GM10248 (cell line): Measurements from ENCODE around the gene BBX.

Experiments
- CTCF ChIA-PET: fragments of 300-600 bp; sonication (Branson Sonifier 250); formaldehyde crosslinking; extraction: SDS; loops from one replicate; lab custom pipeline; 2021; ENCODE audit warnings: antibody characterized with exemption; lab: Yijun Ruan, JAX
- POLR2A ChIA-PET: fragments of 350-650 bp; sonication (Branson Sonifier 250); formaldehyde crosslinking; extraction: SDS; loops from one replicate; lab custom pipeline; 2020; ENCODE audit warnings: antibody characterized with exemption; lab: Yijun Ruan, JAX
- DNase-seq: peaks from one replicate; pipeline ENCODE4 v3.0.0; 2012; ENCODE audit errors: extremely low spot score
- TF ChIP-seq, protein P1 (sequence below): IDR thresholded peaks from 2 replicates; pipeline ENCODE4 v1.5.1; 2012; ENCODE audit warnings: mild to moderate bottlenecking, low read depth; ENCODE audit errors: extremely low read depth, missing control alignments, control extremely low read depth

Gene BBX

DNA sequence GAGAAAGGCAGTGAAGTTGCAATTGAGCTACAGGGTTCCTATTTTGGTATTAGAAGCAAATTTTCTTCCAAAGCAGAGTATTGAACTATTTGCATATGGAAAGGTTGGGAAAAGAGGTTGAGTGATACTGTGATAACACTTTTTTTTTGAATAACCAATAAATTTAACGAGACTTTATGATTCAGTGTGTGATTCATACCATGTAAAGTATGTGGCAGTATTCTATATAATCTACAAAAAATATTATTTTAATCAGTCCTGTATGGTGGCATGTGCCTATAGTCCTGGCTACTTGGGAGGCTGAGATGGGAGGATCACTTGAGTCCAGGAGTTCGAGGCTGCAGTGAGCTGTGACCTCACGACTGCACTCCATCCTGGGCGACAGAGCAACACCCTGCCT, 206.9 kb downstream of the BBX start:
- TF ChIP-seq, protein P1, sequence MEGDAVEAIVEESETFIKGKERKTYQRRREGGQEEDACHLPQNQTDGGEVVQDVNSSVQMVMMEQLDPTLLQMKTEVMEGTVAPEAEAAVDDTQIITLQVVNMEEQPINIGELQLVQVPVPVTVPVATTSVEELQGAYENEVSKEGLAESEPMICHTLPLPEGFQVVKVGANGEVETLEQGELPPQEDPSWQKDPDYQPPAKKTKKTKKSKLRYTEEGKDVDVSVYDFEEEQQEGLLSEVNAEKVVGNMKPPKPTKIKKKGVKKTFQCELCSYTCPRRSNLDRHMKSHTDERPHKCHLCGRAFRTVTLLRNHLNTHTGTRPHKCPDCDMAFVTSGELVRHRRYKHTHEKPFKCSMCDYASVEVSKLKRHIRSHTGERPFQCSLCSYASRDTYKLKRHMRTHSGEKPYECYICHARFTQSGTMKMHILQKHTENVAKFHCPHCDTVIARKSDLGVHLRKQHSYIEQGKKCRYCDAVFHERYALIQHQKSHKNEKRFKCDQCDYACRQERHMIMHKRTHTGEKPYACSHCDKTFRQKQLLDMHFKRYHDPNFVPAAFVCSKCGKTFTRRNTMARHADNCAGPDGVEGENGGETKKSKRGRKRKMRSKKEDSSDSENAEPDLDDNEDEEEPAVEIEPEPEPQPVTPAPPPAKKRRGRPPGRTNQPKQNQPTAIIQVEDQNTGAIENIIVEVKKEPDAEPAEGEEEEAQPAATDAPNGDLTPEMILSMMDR, result no peak
- POLR2A ChIA-PET, result no interaction called here
- no peak for DNase-seq
- CTCF ChIA-PET, result interaction anchor here (0.9 to 1.9 kb wide), 7 partner anchors 10 to 436 kb away, joined by 3 to 6 read pairs (median 5); no protein-coding TSS in a partner anchor

DNA sequence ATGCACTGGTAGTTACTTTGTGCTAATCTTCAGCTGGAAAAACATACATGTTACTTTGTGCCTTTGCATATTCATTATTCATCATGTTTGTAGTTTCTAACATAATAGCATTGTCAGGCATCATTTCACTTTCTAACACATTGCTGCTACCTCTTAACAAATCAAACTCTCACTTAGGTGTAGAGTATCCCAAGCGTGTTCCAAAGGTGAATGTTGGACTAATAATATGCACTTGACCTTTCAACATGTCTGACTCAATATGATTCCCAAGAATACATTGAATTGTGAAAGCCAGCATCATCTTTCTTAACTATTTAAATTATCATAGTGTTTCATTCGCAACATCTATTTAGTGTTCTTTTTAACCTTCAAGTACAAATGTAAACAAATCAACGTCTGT, 211.6 kb downstream of the BBX start:
- CTCF ChIA-PET, result interaction anchor here (2.0 kb wide), 1 partner anchor 58 kb away, joined by 5 read pairs; no protein-coding TSS in a partner anchor
- TF ChIP-seq, protein P1, result no peak
- POLR2A ChIA-PET, result no interaction called here
- no peak for DNase-seq

DNA sequence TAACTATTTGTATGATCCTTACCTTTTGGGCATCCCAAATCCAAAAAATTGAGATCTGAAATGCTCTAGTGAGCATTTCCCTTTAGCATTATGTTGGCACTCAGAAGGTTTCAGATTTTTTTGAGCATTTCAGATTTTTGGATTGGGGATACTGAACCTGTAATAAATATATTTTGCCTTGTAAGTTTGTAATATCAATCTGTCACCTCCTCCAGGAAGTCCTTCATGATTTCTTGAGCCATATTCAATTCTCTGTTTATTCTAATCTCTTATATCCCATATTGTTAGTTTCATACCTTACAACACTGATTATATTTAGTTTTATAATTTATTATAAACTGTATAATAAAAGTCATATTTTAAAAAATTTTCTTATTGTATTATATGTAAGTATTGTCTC, 215.2 kb downstream of the BBX start:
- TF ChIP-seq, protein P1, result no peak
- no peak for DNase-seq
- POLR2A ChIA-PET, result no interaction called here
- CTCF ChIA-PET, result interaction anchor here (1.0 to 1.8 kb wide), 4 partner anchors 13 to 163 kb away, joined by 3 to 5 read pairs (median 3); no protein-coding TSS in a partner anchor

DNA sequence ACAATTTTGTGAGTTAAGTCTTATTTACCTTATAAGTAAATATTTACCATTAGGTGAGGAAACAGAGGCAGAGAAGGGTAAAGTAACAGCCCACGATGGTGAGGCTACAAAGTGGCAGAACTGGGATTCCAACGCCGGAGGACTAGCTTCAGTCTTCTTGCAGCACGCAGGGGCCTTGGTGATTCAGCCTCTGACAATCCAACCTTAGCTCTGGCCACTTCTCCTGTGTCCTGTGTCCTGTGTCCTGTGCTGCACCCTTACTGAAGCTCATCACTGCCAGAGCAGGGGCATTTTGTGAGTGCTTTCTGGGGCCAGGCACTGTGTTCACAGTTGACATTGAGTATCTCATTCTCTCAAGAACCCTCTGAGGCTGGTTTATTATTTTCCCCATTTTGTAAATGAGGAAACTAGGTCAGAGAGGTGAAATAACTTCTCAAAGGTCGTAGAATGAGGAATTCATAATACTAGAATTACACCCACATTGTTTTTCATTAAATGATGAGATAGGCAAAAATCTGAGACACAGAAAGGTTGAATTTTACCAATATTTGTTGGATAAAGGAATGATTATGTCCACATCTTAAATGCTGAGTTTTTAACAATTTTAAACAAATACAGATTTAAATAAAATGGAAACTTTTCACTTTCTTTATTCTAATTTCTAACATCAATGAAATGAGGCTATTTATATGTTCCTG, 215.9 kb downstream of the BBX start:
- ChIA-PET CTCF (interaction anchor here (0.8 to 4.1 kb wide), 8 partner anchors 9 to 165 kb away, joined by 3 to 24 read pairs (median 3); no protein-coding TSS in a partner anchor), POLR2A (no interaction called here)

DNA sequence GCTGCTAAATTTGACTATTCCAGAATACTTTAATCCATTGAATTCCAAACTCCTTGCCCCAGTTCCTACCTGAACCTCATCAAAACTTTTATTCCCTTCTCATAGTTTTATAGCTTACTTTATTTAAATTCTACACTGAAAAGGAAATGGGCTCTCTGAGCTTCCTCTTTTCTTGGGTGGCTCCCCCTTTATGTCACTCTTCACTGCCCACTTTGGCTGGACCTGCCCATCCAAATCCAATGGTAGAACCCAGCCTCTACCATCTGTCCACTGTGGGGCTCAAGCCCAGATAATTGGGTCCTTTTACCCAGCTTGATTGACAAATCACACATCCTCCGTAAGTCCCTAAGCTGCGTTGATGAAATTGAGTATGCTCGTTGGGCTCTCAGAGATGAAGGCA, 216.5 kb downstream of the BBX start:
- ChIA-PET CTCF (interaction anchor here (0.8 to 4.1 kb wide), 8 partner anchors 9 to 165 kb away, joined by 3 to 24 read pairs (median 3); no protein-coding TSS in a partner anchor), POLR2A (no interaction called here)
- TF ChIP-seq, protein P1, result no peak
- no peak for DNase-seq

More for the DNA sequence above, 215.9 kb downstream of the BBX start:
- DNase-seq, result no peak
- TF ChIP-seq, protein P1, result no peak

DNA sequence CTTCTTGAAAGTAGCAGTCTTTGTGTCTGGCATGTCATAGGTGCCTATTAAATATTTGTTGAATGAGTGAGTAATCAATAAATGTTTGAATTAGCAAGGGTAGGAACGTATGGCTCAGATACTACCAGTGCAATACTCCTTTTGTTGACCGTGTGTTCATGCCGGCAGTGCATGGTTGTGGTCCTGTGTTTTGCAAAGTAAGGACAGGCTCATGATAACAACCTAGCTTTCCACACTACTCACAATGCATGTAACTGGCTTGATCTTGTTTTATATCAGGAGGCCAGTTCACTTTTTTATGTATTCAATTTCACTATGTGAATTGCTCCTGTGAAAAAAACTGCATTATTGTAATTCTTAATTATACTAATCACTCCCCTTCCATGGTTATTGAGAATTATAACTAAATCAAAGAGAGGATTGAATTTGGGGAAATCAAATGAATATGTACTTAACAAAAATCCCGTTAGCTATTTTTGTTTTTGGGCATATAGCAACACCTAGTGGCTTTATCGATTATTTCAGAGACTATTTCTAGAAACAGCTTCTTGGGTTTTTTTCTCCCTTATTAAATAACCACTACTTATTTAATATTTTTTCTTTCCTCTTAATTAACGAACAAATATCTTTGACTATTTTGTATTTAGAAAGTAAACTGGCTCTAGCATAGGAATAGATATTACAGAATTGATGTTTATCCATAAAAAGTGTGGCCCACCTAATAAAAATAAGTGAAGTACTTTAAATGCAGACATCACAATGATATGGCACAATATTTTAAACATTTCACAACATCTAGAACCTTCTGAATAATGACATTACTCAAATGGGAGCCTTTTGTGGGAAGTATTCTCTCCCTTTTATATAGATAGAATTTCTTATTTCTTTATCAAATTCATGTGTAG, 218.5 kb downstream of the BBX start:
- POLR2A ChIA-PET, result no interaction called here
- CTCF ChIA-PET, result interaction anchor here (0.7 to 4.1 kb wide), 14 partner anchors 8 to 481 kb away, joined by 3 to 24 read pairs (median 4); no protein-coding TSS in a partner anchor
- DNase-seq, result no peak
- TF ChIP-seq, protein P1, result peak; percentile 29
